RWPE2 (cell line): ENCODE data around the gene BCAN.

Experiments used
- ATAC-seq: fragments of 200-7000 bp; cut with Tn5 transposase; 3 replicates; pipeline ENCODE4 v1.9.1; 2021; ENCODE audit warnings: low read depth
- DNase-seq: peaks from one replicate; pipeline ENCODE4 v3.0.0-alpha.2; 2020; ENCODE audit warnings: low spot score
- H3K27ac ChIP-seq: fragments of 450-650 bp; 2 replicates; pipeline ENCODE4 v1.5.1; 2017; ENCODE audit warnings: mild to moderate bottlenecking; ENCODE audit not compliant: poor library complexity, severe bottlenecking
- H3K27me3 ChIP-seq: fragments of 250-450 bp; sonication (Bioruptor Pico); 2 replicates; pipeline ENCODE4 v1.5.1; 2021; ENCODE audit warnings: mild to moderate bottlenecking, moderate library complexity; ENCODE audit not compliant: insufficient read depth, poor library complexity, severe bottlenecking
- H3K36me3 ChIP-seq: fragments of 250-450 bp; sonication (Bioruptor Pico); 2 replicates; pipeline ENCODE4 v1.5.1; 2020; ENCODE audit warnings: low read depth, mild to moderate bottlenecking, moderate library complexity
- H3K4me1 ChIP-seq: fragments of 250-450 bp; sonication (Bioruptor Pico); 2 replicates; pipeline ENCODE4 v1.5.1; 2021; ENCODE audit warnings: mild to moderate bottlenecking, moderate library complexity; ENCODE audit not compliant: insufficient read depth, poor library complexity, severe bottlenecking
- H3K4me3 ChIP-seq: fragments of 250-450 bp; sonication (Bioruptor Pico); 2 replicates; pipeline ENCODE4 v1.5.1; 2021; ENCODE audit warnings: mild to moderate bottlenecking, moderate library complexity; ENCODE audit not compliant: severe bottlenecking
- H3K9me3 ChIP-seq: fragments of 250-450 bp; sonication (Bioruptor Pico); 2 replicates; pipeline ENCODE4 v1.5.1; 2021; ENCODE audit warnings: mild to moderate bottlenecking, moderate library complexity; ENCODE audit not compliant: severe bottlenecking
- CTCF ChIP-seq: fragments of 450-650 bp; IDR thresholded peaks from one replicate; pipeline ENCODE4 v1.5.1; 2017; ENCODE audit warnings: mild to moderate bottlenecking, moderate library complexity; ENCODE audit not compliant: poor library complexity, severe bottlenecking

BCAN gene

DNA sequence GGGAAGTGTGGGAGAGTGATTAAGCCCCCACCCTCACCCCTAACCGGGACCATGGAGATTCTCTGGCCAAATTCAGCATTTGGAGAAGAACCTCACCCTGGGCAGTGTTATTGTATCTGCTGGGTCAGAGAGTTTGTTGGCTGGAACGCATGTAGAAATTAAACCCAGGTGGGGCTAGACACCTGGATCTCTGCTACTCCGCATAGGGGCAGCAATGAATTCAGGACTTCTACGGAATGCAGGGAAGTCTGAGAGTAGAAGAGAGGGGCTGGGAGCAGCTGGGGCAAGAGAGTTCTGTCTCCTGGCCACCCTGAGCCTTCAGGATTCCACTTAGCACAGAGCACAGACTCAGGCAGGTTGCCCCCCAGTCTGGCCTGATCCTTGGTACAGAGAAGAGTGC lies 67.1 kb downstream of the BCAN start:
- Histone ChIP-seq H3K4me3 (no peak overlapping the region), H3K27me3 (no peaks in the 10 kb centered on the region), H3K4me1 (peaks cover 51% of the 10 kb centered on the region), H3K27ac (peak overlapping the region; percentile 31), H3K36me3 (no peaks in the 10 kb centered on the region), H3K9me3 (no peaks in the 10 kb centered on the region)
- no peak for DNase-seq
- no peak for TF ChIP-seq CTCF
- no peak for ATAC-seq
